ENCODE measurements around the gene OR5M11.

OR5M11 gene

DNA sequence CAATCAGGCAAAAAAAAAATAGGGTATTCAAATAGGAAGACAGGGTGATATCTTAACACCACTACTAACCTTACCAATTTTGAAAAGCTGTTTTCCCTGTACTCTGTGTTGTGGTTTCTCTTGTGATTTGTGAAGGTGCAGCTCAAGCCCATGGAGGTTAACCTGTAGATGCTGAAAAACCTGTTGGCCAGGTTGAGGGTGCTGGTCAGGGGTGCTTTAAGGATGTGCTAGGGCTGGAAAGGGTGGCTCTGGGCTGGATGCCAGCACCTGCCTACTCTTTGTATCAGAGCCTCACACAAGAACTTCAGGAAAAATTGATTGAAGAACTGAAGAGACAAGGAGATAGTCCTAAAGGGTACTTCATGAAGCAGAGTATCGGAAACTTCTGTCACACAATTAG lies 33.6 kb downstream of the OR5M11 start:
- Histone ChIP-seq H3K4me1 (ENCODE audit: insufficient read depth, low read length, severe bottlenecking) (no peaks in the 10 kb centered on the region), H3K9me3 (ENCODE audit: low read length) (no peaks in the 10 kb centered on the region), H3K27me3 (ENCODE audit: insufficient read depth, low read length) (no peaks in the 10 kb centered on the region), H3K9ac (ENCODE audit: low read length) (no peak overlapping the region), H3K4me2 (ENCODE audit: low read length) (no peak overlapping the region), H2AFZ (ENCODE audit: low read length) (no peak overlapping the region), H3F3A (ENCODE audit: insufficient read depth, low read length) (no peaks in the 10 kb centered on the region), H4K20me1 (ENCODE audit: insufficient read depth, low read length) (no peaks in the 10 kb centered on the region), H3K36me3 (ENCODE audit: insufficient read depth, low read length) (no peaks in the 10 kb centered on the region), H3K9me2 (ENCODE audit: low read depth, low read length) (no peaks in the 10 kb centered on the region), H3K27ac (ENCODE audit: low read depth, low read length, poor library complexity, severe bottlenecking) (no peak overlapping the region), H3K4me3 (ENCODE audit: low read depth, low read length, poor library complexity, severe bottlenecking) (no peak overlapping the region), H3K79me2 (ENCODE audit: insufficient read depth, low read length) (no peaks in the 10 kb centered on the region)
- TF ChIP-seq, protein P1, sequence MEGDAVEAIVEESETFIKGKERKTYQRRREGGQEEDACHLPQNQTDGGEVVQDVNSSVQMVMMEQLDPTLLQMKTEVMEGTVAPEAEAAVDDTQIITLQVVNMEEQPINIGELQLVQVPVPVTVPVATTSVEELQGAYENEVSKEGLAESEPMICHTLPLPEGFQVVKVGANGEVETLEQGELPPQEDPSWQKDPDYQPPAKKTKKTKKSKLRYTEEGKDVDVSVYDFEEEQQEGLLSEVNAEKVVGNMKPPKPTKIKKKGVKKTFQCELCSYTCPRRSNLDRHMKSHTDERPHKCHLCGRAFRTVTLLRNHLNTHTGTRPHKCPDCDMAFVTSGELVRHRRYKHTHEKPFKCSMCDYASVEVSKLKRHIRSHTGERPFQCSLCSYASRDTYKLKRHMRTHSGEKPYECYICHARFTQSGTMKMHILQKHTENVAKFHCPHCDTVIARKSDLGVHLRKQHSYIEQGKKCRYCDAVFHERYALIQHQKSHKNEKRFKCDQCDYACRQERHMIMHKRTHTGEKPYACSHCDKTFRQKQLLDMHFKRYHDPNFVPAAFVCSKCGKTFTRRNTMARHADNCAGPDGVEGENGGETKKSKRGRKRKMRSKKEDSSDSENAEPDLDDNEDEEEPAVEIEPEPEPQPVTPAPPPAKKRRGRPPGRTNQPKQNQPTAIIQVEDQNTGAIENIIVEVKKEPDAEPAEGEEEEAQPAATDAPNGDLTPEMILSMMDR (IDR thresholded peaks at IDR 0.05; ENCODE audit: low read length) = no peak
- no peak for TF ChIP-seq EZH2 (IDR thresholded peaks at IDR 0.05; ENCODE audit: borderline replicate concordance, low read length)

DNA sequence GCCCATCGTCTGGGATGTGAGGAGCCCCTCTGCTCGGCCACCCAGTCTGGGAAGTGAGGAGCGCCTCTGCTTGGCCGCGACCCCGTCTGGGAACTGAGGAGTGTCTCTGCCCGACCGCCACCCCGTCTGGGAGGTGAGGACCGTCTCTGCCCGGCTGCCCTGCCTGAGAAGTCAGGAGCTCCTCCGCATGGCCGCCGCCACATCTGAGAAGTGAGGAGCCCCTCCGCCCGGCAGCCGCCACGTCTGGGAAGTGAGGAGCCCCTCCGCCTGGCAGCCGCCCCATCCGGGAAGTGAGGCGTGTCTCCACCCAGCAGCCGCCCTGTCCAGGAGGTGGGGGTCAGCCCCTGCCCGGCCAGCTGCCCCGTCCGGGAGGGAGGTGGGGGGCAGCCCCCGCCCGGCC lies 46.0 kb downstream of the OR5M11 start:
- H3K4me3 ChIP-seq (ENCODE audit: low read depth, low read length, poor library complexity, severe bottlenecking) = no peak overlapping the region
- H2AFZ ChIP-seq (ENCODE audit: low read length) = no peak overlapping the region
- no peak overlapping the region for H3K27ac ChIP-seq (ENCODE audit: low read depth, low read length, poor library complexity, severe bottlenecking)
- H3F3A ChIP-seq (ENCODE audit: insufficient read depth, low read length) = no peaks in the 10 kb centered on the region
- H3K9me3 ChIP-seq (ENCODE audit: low read length) = no peaks in the 10 kb centered on the region
- no peaks in the 10 kb centered on the region for H3K79me2 ChIP-seq (ENCODE audit: insufficient read depth, low read length)
- no peaks in the 10 kb centered on the region for H3K4me1 ChIP-seq (ENCODE audit: insufficient read depth, low read length, severe bottlenecking)
- H3K27me3 ChIP-seq (ENCODE audit: insufficient read depth, low read length) = no peaks in the 10 kb centered on the region
- H3K9me2 ChIP-seq (ENCODE audit: low read depth, low read length) = no peaks in the 10 kb centered on the region
- H3K9ac ChIP-seq (ENCODE audit: low read length) = no peak overlapping the region
- no peaks in the 10 kb centered on the region for H3K36me3 ChIP-seq (ENCODE audit: insufficient read depth, low read length)
- TF ChIP-seq, protein P1 (IDR thresholded peaks at IDR 0.05; ENCODE audit: low read length) = no peak
- no peak for TF ChIP-seq EZH2 (IDR thresholded peaks at IDR 0.05; ENCODE audit: borderline replicate concordance, low read length)
- no peaks in the 10 kb centered on the region for H4K20me1 ChIP-seq (ENCODE audit: insufficient read depth, low read length)
- H3K4me2 ChIP-seq (ENCODE audit: low read length) = no peak overlapping the region

DNA sequence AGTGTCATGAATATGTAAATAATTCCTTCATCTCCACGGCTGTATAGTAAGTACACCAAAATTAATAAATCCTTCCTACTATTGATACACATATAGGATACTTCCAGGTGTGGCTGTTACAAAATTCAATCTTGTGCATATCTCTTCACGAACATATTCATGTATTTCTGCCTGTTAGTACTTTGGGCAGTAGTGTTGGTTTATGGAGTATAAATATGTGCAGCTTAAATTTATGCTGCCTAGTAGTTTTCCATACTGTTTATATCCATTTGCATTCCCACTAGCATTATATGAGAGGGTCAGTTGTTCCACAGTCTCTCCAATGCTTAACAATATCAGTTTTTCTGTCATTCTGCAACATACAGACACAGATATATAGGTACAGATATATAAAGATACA lies 47.9 kb downstream of the OR5M11 start:
- Histone ChIP-seq H3K4me3 (ENCODE audit: low read depth, low read length, poor library complexity, severe bottlenecking) (no peak overlapping the region), H2AFZ (ENCODE audit: low read length) (no peak overlapping the region), H3K9me2 (ENCODE audit: low read depth, low read length) (no peaks in the 10 kb centered on the region), H3K36me3 (ENCODE audit: insufficient read depth, low read length) (no peaks in the 10 kb centered on the region), H3K79me2 (ENCODE audit: insufficient read depth, low read length) (no peaks in the 10 kb centered on the region), H3K27me3 (ENCODE audit: insufficient read depth, low read length) (no peaks in the 10 kb centered on the region), H3K27ac (ENCODE audit: low read depth, low read length, poor library complexity, severe bottlenecking) (no peak overlapping the region), H3K9me3 (ENCODE audit: low read length) (no peaks in the 10 kb centered on the region), H4K20me1 (ENCODE audit: insufficient read depth, low read length) (no peaks in the 10 kb centered on the region), H3K4me2 (ENCODE audit: low read length) (no peak overlapping the region), H3F3A (ENCODE audit: insufficient read depth, low read length) (no peaks in the 10 kb centered on the region), H3K9ac (ENCODE audit: low read length) (no peak overlapping the region), H3K4me1 (ENCODE audit: insufficient read depth, low read length, severe bottlenecking) (no peaks in the 10 kb centered on the region)
- TF ChIP-seq EZH2 (IDR thresholded peaks at IDR 0.05; ENCODE audit: borderline replicate concordance, low read length) = no peak
- TF ChIP-seq, protein P1 (IDR thresholded peaks at IDR 0.05; ENCODE audit: low read length) = no peak
